SK-N-SH (cell line): ENCODE measurements around the gene RSRC2.
"Not testable (repeated sequence)": the region's sequence is repeated elsewhere in the genome, so short reads cannot be mapped to it uniquely, and the experiment has no call there.

ENCODE experiments used
- CTCF ChIP-seq: fragments of 200-600 bp; sonication (generic); IDR thresholded peaks from 2 replicates; pipeline ENCODE4 v1.6.1; 2017; ENCODE audit warnings: antibody characterized with exemption, mild to moderate bottlenecking, moderate library complexity
- ELF1 ChIP-seq: IDR thresholded peaks from 2 replicates; pipeline ENCODE4 v1.4.0; 2012
- FOSL2 ChIP-seq: IDR thresholded peaks from 2 replicates; pipeline ENCODE4 v1.4.0; 2012; ENCODE audit warnings: low read depth, mild to moderate bottlenecking, moderate library complexity, borderline replicate concordance
- MAX ChIP-seq: IDR thresholded peaks from 2 replicates; pipeline ENCODE4 v1.4.0; 2012; ENCODE audit warnings: low read depth
- POLR2AphosphoS5 ChIP-seq: IDR thresholded peaks from 2 replicates; pipeline ENCODE4 v1.6.1; 2012; ENCODE audit warnings: low read depth, low read length
- TCF12 ChIP-seq: IDR thresholded peaks from 2 replicates; pipeline ENCODE4 v1.4.0; 2012
- USF2 ChIP-seq: fragments of 150-350 bp; IDR thresholded peaks from 2 replicates; pipeline ENCODE4 v1.6.1; 2017; ENCODE audit warnings: antibody characterized with exemption, low read length, low read depth, borderline replicate concordance
- ZBTB33 ChIP-seq: IDR thresholded peaks from 2 replicates; pipeline ENCODE4 v1.4.0; 2012; ENCODE audit warnings: low read depth, borderline replicate concordance

- TF ChIP-seq POLR2AphosphoS5, CTCF, TCF12, MAX, USF2, ELF1, ZBTB33, FOSL2: not testable (repeated sequence)
Measured at GRCh38 chr12:122570006-122570405, 43.3 kb upstream of the RSRC2 start.
